OCI-LY3 (cell line): ENCODE data around the gene CASZ1.

Source experiments
- EZH2phosphoT487 ChIP-seq: fragments of 200-600 bp; shearing (Covaris generic); IDR thresholded peaks from 2 replicates; pipeline ENCODE4 v1.6.1; 2018; ENCODE audit warnings: antibody characterized with exemption, mixed run types, low read depth
- TF ChIP-seq, protein P1 (sequence below): fragments of 200-600, 300-600 bp; sonication (generic); IDR thresholded peaks from 2 replicates; pipeline ENCODE4 v1.5.1; 2014; ENCODE audit warnings: antibody characterized with exemption, low read length, low read depth

DNA sequence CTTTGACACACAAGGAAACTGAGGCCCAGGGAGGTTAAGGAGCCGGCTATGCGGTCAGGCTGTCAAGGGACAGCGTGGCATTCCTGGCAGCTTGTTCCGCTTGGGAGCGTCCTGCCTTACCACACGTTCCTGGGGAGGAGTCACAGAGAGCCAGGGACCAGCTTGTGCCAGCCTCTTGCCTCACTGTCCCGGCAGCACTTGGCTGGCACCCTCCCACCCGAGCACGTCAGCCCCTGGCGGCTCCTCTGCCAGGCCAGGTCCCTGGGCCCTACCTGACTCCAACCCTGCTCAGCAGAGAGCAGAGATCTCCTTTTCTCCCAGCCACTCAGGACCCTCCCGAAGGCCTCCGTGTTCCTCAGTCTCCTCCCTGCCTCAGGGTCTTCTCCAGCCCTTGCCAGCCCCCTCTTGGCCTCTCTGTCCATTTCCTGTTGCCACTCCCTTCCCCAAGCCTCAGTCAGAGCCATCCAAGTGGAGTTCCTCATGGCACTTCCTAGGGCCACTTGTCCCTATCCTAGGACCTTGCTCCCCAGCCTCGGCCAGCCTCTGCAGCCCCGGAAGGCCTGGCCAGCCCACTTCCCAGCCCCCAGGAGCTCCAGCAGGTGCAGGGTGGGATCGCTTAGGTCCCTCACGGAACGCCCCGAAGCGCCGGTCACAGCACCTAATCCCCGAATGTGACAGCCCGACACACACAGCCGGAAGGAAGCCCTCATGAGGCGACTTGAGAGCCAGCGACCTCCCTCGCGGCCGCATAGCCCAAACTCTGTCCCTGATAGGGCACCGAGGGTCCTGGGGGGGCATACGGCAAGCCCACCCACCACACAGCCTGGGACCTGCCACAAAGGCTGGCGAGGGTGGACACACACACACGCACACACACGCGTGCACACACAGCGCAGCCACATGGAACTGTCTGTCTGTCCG is 130.3 kb downstream of the CASZ1 start:
- TF ChIP-seq, protein P1, sequence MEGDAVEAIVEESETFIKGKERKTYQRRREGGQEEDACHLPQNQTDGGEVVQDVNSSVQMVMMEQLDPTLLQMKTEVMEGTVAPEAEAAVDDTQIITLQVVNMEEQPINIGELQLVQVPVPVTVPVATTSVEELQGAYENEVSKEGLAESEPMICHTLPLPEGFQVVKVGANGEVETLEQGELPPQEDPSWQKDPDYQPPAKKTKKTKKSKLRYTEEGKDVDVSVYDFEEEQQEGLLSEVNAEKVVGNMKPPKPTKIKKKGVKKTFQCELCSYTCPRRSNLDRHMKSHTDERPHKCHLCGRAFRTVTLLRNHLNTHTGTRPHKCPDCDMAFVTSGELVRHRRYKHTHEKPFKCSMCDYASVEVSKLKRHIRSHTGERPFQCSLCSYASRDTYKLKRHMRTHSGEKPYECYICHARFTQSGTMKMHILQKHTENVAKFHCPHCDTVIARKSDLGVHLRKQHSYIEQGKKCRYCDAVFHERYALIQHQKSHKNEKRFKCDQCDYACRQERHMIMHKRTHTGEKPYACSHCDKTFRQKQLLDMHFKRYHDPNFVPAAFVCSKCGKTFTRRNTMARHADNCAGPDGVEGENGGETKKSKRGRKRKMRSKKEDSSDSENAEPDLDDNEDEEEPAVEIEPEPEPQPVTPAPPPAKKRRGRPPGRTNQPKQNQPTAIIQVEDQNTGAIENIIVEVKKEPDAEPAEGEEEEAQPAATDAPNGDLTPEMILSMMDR, result no peak
- TF ChIP-seq EZH2phosphoT487, result no peak
